Activated T-helper 2 cell treated with anti-CD3 and anti-CD28 coated beads, Interferon-gamma antibody, Interleukin-2, Interleukin-4, amounts not matched to agents 10 μg/mL and 5 μg/mL and 100 μg/mL, durations not matched to agents 14 hours and 24 hours and 36 hours (primary cell): ENCODE data around the gene GYG1. TPM values are rescaled to one million over a fixed set of nuclear protein-coding genes. Genes with fewer than 3 reads are reported as not detected.

ENCODE experiments used
- DNase-seq: peaks from one replicate; pipeline ENCODE4 v3.0.0; 2021; ENCODE audit warnings: low spot score
- H3K27ac Mint-ChIP-seq: one replicate; pipeline ENCODE4 v1.8.0; 2021; ENCODE audit warnings: mixed read lengths
- H3K27me3 Mint-ChIP-seq: one replicate; pipeline ENCODE4 v1.8.0; 2021; ENCODE audit warnings: low read depth, mixed read lengths
- H3K36me3 Mint-ChIP-seq: one replicate; pipeline ENCODE4 v1.8.0; 2021; ENCODE audit warnings: low read depth, mixed read lengths
- H3K4me1 Mint-ChIP-seq: one replicate; pipeline ENCODE4 v1.8.0; 2021; ENCODE audit warnings: low read depth, mixed read lengths
- H3K4me3 Mint-ChIP-seq: one replicate; pipeline ENCODE4 v1.8.0; 2021; ENCODE audit warnings: low read depth, mild to moderate bottlenecking, moderate library complexity, mixed read lengths
- H3K9me3 Mint-ChIP-seq: one replicate; pipeline ENCODE4 v1.8.0; 2021; ENCODE audit warnings: mixed read lengths
- intact Hi-C: fragments of 100-400 bp; cut with micrococcal nuclease; formaldehyde crosslinking; loops from one replicate; pipeline ENCODE4 v1.15.1; 2023
- total RNA-seq: library from RNA; stranded (reverse); gene quantifications from 2 replicates; pipeline ENCODE4 v1.2.3, GENCODE V29; 2022

Gene GYG1
- total RNA-seq, 1 donor from 2014 or later = 25.2 TPM

- Mint-ChIP-seq H3K36me3 (peaks cover 61% of the 10 kb centered on the region), H3K9me3 (no peaks in the 10 kb centered on the region), H3K4me1 (peaks cover 22% of the 10 kb centered on the region), H3K27ac (no peak overlapping the region), H3K4me3 (no peak overlapping the region), H3K27me3 (no peaks in the 10 kb centered on the region)
- intact Hi-C loops = no loop called here
- no peak for DNase-seq
Observed at GRCh38 chr3:149010966-149011365, 19.6 kb downstream of the GYG1 start.

GRCh38 chr3:149011676-149012075 is 20.3 kb downstream of the GYG1 start:
- Mint-ChIP-seq H3K27ac (no peak overlapping the region), H3K36me3 (peaks cover 61% of the 10 kb centered on the region), H3K9me3 (no peaks in the 10 kb centered on the region), H3K4me1 (peaks cover 27% of the 10 kb centered on the region), H3K4me3 (no peak overlapping the region), H3K27me3 (no peaks in the 10 kb centered on the region)
- no peak for DNase-seq
- intact Hi-C loops = no loop called here

- H3K4me1 Mint-ChIP-seq = peaks cover 26% of the 10 kb centered on the region
- no peaks in the 10 kb centered on the region for H3K27me3 Mint-ChIP-seq
- intact Hi-C loops = no loop called here
- H3K9me3 Mint-ChIP-seq = no peaks in the 10 kb centered on the region
- no peak overlapping the region for H3K27ac Mint-ChIP-seq
- H3K4me3 Mint-ChIP-seq = no peak overlapping the region
- peaks cover 45% of the 10 kb centered on the region for H3K36me3 Mint-ChIP-seq
- no peak for DNase-seq
Observed at GRCh38 chr3:149013726-149014125, 22.4 kb downstream of the GYG1 start.

GRCh38 chr3:149015393-149015792 is 24.1 kb downstream of the GYG1 start:
- H3K9me3 Mint-ChIP-seq = no peaks in the 10 kb centered on the region
- no peaks in the 10 kb centered on the region for H3K27me3 Mint-ChIP-seq
- peaks cover 17% of the 10 kb centered on the region for H3K4me1 Mint-ChIP-seq
- no peak for DNase-seq
- H3K36me3 Mint-ChIP-seq = peaks cover 34% of the 10 kb centered on the region
- H3K27ac Mint-ChIP-seq = no peak overlapping the region
- H3K4me3 Mint-ChIP-seq = no peak overlapping the region
- intact Hi-C loops = no loop called here

- intact Hi-C loops = no loop called here
- Mint-ChIP-seq H3K27me3 (no peaks in the 10 kb centered on the region), H3K36me3 (peaks cover 31% of the 10 kb centered on the region), H3K4me3 (no peak overlapping the region), H3K27ac (no peak overlapping the region), H3K4me1 (peaks cover 15% of the 10 kb centered on the region), H3K9me3 (no peaks in the 10 kb centered on the region)
- DNase-seq = no peak
Observed at GRCh38 chr3:149016242-149016641, 24.9 kb downstream of the GYG1 start.

- DNase-seq = no peak
- H3K9me3 Mint-ChIP-seq = no peaks in the 10 kb centered on the region
- H3K27me3 Mint-ChIP-seq = no peaks in the 10 kb centered on the region
- H3K4me3 Mint-ChIP-seq = no peak overlapping the region
- H3K4me1 Mint-ChIP-seq = peaks cover 14% of the 10 kb centered on the region
- no peak overlapping the region for H3K27ac Mint-ChIP-seq
- H3K36me3 Mint-ChIP-seq = peaks cover 29% of the 10 kb centered on the region
- intact Hi-C loops = no loop called here
Observed at GRCh38 chr3:149016669-149017541, 25.6 kb downstream of the GYG1 start.

GRCh38 chr3:149018247-149018646 is 26.9 kb downstream of the GYG1 start:
- H3K9me3 Mint-ChIP-seq = no peaks in the 10 kb centered on the region
- DNase-seq = no peak
- intact Hi-C loops = no loop called here
- H3K27ac Mint-ChIP-seq = no peak overlapping the region
- H3K27me3 Mint-ChIP-seq = no peaks in the 10 kb centered on the region
- no peak overlapping the region for H3K4me3 Mint-ChIP-seq
- peaks cover 34% of the 10 kb centered on the region for H3K36me3 Mint-ChIP-seq
- peaks cover 14% of the 10 kb centered on the region for H3K4me1 Mint-ChIP-seq

- Mint-ChIP-seq H3K4me1 (peaks cover 14% of the 10 kb centered on the region), H3K9me3 (peaks cover 2% of the 10 kb centered on the region), H3K36me3 (peaks cover 41% of the 10 kb centered on the region), H3K4me3 (no peak overlapping the region), H3K27me3 (no peaks in the 10 kb centered on the region), H3K27ac (no peak overlapping the region)
- no peak for DNase-seq
- intact Hi-C loops = no loop called here
Observed at GRCh38 chr3:149019580-149019979, 28.2 kb downstream of the GYG1 start.

GRCh38 chr3:149020196-149020838 is 29.0 kb downstream of the GYG1 start:
- no peak overlapping the region for H3K4me3 Mint-ChIP-seq
- no peaks in the 10 kb centered on the region for H3K27me3 Mint-ChIP-seq
- intact Hi-C loops = no loop called here
- H3K27ac Mint-ChIP-seq = no peak overlapping the region
- H3K9me3 Mint-ChIP-seq = peaks cover 10% of the 10 kb centered on the region
- H3K36me3 Mint-ChIP-seq = peaks cover 45% of the 10 kb centered on the region
- H3K4me1 Mint-ChIP-seq = peaks cover 14% of the 10 kb centered on the region
- DNase-seq = no peak

GRCh38 chr3:149020839-149021252 is 29.5 kb downstream of the GYG1 start:
- intact Hi-C loops = no loop called here
- no peak for DNase-seq
- Mint-ChIP-seq H3K27ac (no peak overlapping the region), H3K27me3 (no peaks in the 10 kb centered on the region), H3K36me3 (peaks cover 45% of the 10 kb centered on the region), H3K4me3 (no peak overlapping the region), H3K9me3 (peaks cover 10% of the 10 kb centered on the region), H3K4me1 (peaks cover 14% of the 10 kb centered on the region)

- no peak overlapping the region for H3K4me3 Mint-ChIP-seq
- peaks cover 54% of the 10 kb centered on the region for H3K36me3 Mint-ChIP-seq
- intact Hi-C loops = no loop called here
Observed at GRCh38 chr3:149021830-149022229, 30.5 kb downstream of the GYG1 start.

GRCh38 chr3:149023951-149024350 is 32.6 kb downstream of the GYG1 start:
- Mint-ChIP-seq H3K9me3 (peaks cover 10% of the 10 kb centered on the region), H3K27ac (no peak overlapping the region), H3K4me1 (peaks cover 10% of the 10 kb centered on the region), H3K4me3 (no peak overlapping the region), H3K27me3 (no peaks in the 10 kb centered on the region), H3K36me3 (peaks cover 66% of the 10 kb centered on the region)
- intact Hi-C loops = no loop called here
- DNase-seq = no peak

More at GRCh38 chr3:149021830-149022229, 30.5 kb downstream of the GYG1 start:
- no peak overlapping the region for H3K27ac Mint-ChIP-seq
- peaks cover 10% of the 10 kb centered on the region for H3K9me3 Mint-ChIP-seq
- no peaks in the 10 kb centered on the region for H3K27me3 Mint-ChIP-seq
- peaks cover 13% of the 10 kb centered on the region for H3K4me1 Mint-ChIP-seq
- no peak for DNase-seq

GRCh38 chr3:149026718-149027117 is 35.4 kb downstream of the GYG1 start:
- H3K4me3 Mint-ChIP-seq = no peak overlapping the region

More at GRCh38 chr3:149026718-149027117, 35.4 kb downstream of the GYG1 start:
- H3K27ac Mint-ChIP-seq = no peak overlapping the region
- H3K36me3 Mint-ChIP-seq = peaks cover 66% of the 10 kb centered on the region
- no peak for DNase-seq
- intact Hi-C loops = no loop called here
- H3K9me3 Mint-ChIP-seq = peaks cover 10% of the 10 kb centered on the region
- peaks cover 5% of the 10 kb centered on the region for H3K4me1 Mint-ChIP-seq
- H3K27me3 Mint-ChIP-seq = no peaks in the 10 kb centered on the region
